IPS DF 4.7 (cell line): ENCODE results near the gene CCDC17.

Experiments
- DNase-seq: peaks from one replicate; pipeline ENCODE4 v3.0.0-alpha.2; 2013; ENCODE audit warnings: low spot score; ENCODE audit errors: extremely low read depth

The CCDC17 gene

GRCh38 chr1:45623972-45624371 lies at the start of gene CCDC17:
Gene CCDC17, minus strand, starts transcription at chr1:45624054. Its CDS starts 145 bp downstream, at chr1:45623909.
- no peak for DNase-seq

GRCh38 chr1:45669859-45670655 lies 46.2 kb upstream of the CCDC17 start:
- no peak for DNase-seq

DNA sequence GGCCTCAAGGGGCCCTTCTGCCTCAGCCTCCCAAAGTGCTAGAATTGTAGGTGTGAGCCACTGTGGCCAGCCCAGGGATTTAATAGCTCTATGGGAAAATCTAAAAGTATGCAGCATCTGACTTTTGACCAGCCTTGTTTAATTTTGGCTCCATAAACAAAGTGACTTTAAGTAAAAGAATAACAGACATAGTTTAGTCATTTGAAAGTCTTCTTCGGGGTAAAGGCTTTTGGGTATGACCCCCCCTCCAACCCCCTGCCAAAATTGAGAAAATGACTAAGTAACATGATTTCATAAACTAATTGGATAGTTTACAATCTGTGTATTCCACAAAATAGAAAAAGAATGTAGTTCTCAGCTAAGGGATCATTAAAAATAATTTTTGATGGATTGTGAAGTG lies 45.5 kb upstream of the CCDC17 start:
- no peak for DNase-seq

DNA sequence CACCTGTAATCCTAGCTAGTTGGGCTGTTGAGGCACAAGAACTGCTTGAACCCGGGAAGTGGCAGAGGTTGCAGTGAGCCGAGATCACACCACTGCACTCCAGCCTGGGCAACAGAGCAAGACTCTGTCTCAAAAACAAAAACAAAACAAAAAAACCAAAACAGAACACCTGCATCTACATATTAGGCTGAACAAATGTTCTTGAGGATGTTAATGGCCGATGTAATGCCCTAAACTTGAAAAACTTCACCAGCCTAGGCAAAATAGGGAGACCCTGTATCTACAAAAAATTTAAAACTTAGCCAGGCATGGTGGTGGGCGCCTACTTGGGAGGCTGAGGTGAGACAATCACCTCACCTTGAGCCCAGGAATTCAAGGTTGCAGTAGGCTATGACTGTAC lies 44.7 kb upstream of the CCDC17 start:
- no peak for DNase-seq

- no peak for DNase-seq
These were observed 43.7 kb upstream of the CCDC17 start for GRCh38 chr1:45667321-45668111.

GRCh38 chr1:45666836-45667235 lies 43.0 kb upstream of the CCDC17 start:
- no peak for DNase-seq

DNA sequence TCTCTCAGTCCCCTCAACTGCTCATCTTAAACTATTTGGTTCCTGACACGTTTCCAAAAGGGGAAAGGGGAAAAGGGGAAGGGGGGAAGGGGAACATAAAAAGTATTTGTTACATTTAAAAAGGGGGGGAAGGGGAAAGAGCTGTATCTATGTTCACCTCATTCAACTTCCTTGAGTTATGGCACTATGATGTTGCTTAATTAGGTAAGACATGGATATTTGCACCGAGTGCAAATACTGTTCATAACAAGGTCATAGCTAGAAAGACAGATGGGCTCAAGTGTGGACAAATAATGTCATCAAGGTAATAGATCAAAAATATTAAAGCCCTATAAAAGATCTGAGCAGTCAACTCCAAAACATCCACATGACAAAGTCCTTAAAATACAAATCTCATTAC lies 36.5 kb upstream of the CCDC17 start:
- no peak for DNase-seq

DNA sequence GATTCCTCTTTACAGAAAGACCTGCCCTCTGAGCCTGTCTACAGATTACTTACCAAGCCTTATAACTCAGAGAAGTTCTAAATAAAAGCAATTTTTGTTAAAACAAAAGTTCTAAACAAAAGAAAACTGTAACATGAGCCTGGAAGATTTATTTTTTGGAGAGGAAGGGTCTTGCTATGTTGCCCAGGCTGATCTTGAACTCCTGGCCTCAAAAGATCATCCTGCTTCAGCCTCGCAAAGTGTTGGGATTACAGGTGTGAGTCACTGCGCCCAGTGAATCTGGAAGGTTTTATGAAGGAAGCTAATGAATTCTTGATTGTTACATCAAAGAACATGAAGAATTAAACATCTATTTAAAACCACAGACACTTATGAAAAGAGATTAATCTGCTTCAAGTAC lies 35.4 kb upstream of the CCDC17 start:
- no peak for DNase-seq

- DNase-seq: no peak
These were observed 34.3 kb upstream of the CCDC17 start for GRCh38 chr1:45658171-45658570.

DNA sequence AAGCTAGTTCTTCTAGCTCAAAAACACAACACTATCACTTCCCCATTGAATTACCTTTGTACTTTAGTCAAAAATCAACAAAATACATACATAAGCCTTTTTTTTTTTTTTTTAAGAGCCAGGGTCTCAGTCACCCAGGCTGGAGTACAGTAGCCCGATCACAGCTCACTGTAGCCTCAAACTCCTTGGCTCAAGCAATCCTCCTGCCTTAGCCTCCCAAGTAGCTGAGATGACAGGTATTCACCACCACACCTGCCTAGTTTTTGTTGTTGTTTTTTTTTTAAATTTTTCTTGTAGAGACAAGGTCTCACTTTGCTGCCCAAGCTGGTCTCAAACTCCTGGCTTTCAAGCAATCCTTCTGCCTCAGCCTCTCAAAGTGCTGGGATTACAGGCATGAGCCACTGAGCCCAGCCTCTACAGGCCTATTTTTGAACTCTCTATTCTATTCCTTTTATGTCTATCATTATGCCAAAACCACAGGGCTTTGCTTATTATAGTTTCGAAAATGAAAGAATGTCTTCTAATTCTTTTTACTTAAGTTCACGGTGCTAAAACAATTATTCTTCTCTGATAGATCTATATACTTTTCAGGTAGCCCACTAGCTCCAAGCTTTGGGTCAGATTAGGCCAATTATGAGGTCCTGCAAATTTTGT lies 32.8 kb upstream of the CCDC17 start:
- no peak for DNase-seq

DNA sequence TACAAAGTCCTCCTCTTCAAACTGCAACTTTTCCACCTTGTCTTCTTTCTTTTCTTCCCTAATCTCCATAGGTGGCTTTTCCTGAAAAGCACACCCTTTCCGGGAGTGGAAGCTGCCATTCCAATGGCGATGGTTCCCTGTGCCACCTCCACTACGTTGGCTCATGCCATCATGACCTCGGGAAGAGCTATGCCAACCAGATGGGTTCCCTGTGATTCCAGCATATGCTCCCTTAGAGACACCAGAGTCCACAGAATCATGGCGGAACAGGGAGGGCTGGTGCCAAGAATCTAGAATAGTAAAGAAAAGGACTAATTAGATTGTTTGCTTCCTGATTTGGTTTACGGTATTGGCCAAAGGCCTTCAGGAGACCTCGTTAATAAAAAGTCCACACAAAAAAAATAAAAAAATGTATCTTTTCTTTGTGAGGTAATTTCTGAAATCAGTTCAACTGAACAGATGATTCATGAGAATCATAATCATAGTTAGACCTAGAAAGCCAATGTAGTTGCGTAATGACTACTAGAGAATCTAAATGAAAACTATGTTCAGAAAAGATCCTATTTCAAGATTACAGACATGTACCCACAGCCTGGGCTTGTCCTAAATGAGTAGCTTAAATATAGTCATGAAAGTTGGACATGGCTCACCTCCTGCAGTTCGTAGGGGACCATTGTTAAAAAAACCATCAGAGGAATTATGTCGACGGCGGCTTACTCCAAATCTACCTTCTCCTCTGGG lies 30.9 kb upstream of the CCDC17 start:
- no peak for DNase-seq

DNA sequence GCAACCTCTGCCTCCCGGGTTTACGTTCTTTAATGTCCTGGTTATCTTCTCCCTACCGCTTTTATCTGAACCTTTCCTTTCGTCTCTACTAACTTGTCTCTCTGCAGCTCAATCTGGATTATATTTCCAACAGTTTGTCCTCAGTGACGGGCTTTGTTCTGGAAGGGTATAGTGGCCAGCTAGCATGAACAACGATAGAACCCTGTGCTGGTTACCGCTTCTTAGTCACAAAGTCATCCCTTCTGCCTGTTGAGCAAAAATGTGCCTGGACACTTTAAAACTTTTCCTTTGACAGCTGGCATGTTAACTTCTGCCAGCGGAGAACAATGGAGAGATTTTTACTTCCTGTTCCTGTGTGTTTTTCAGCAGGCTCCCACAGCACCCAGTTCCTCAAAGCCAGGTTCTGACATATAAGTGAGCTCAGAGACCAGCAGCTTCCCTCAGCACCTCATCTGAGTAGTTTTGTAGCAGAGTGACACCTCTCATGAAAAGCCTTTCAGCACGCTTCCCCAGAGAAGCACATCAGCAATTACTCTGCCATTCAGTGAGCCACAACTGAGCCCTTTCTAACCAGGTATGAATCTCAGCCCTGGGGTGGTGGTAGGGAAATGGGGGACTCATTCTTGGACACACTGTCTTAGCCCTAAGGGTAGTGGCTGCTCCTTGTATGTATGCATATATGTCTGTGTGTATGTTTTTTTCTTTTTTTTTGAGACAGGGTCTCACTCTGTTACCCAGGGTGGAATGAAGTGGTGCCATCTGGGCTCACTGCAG lies 23.6 kb upstream of the CCDC17 start:
- DNase-seq: no peak

DNA sequence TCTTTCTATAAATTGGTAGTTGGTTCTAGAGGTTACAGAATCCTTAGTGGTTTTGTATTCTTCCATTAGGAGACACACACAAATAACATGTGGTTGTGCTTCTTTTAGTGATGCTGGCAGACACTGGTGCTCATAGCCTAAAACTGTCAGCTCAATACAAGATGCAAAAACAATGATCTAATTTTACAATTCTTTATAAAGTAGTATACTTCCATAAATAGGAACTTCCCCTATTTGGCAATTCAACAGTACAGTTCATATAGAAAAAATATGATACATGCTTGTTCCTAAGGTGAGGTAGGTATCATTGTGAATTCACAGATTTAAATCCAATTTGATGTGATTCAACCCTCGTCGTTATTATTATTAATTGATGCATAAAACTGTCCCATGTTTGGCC lies 20.8 kb upstream of the CCDC17 start:
- no peak for DNase-seq

GRCh38 chr1:45643978-45644377 lies 20.1 kb upstream of the CCDC17 start:
- no peak for DNase-seq

DNA sequence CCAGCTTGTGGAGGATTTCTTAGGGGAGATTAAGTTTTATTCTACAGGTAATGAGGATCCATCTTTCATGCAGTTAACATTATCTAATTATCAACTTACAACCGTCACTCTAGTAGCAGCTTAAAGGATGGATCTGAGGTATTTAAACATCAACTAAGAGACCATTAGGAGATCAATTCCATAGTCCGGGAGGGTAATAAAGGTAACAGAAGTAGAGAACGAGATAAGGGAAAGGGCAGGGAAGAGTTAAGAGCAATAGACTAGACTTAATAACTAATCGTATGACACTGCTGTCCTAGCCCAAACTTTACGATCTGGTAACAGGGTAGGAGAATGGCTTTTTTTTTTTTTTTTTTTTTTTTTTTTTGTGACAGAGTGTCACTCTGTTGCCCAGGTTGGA lies 19.5 kb upstream of the CCDC17 start:
- no peak for DNase-seq

- DNase-seq: no peak
These were observed 16.4 kb upstream of the CCDC17 start for GRCh38 chr1:45640293-45640692.

DNA sequence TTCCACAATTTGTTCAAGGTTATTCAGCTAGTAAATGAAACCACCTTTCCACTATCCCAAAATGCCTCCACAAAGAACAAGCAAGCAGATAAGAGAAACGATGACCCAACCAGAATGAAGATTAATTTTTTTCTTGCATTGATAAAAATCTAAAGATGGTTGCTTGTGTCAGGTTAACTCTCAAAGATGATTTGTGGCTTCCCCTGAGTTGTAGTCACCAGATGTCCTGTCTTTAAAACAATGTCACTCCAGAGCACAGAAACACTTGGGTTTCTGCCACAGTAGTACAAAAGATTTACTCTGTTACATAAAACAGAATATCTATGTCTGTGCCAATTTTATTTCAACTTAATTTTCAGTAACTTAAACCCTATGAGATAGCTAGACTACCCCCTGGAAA lies 11.4 kb upstream of the CCDC17 start:
- no peak for DNase-seq

GRCh38 chr1:45630429-45630828 lies 6.6 kb upstream of the CCDC17 start:
- no peak for DNase-seq

DNA sequence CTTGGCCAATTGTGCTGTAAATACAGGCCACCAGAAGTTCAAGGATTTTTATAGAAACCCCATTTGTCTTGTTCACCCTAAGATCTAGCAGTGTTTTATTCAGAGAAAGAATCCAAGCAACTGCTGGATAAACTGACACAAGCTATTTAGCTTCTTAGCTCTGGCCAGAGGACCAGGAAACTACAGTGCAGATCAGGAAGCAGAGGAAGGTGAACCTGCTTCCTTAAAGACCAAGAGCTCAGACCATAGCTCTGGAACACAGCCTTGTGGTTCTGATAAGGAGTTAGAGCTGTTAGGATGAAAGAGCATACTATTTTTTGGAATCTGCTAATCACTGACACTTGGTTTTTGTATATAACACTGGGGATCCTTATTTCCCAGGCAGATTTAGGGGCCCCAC lies 5.2 kb upstream of the CCDC17 start:
- no peak for DNase-seq

DNA sequence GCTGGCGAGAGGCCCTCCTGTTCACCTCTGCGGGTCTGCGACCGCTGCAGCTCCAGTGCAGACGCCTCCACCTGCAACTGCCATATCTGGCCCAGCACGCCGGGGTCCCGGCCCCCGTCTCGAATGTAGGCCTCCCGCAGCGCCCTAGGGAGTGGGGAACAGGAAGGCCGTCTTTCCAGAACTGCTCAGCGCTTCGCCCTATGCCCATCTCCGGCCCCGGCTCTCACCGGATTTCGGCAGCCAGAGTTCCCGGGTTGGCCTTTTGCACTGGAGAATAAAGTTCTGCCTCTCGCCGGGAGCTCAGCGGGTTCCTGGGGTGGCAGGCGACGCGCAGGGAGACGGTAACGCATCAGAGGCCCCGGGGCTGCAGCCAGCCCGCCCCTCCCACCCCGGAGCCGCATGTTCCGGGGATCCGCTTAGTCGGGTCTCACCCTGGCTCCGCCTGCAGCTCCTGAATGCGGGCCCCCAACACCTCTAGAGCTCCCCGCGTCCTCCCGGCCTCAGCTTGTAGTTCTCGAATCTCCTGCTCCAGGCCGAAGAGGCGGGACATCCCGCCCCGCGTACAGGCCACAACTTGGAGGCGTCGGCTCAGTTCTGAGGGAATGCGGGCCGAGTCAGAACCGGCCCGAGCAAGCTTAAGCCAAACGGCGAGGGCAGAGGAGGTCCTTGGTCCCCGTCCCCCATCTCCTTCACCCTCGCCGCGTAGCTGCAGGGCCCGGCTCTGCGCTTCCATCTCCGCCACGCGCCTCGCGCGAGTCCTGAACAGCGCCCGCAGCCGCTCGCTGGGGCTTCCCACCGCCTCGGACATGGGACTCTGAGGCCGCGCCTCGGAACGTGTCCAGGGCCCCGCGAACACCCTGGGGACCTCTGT lies 1.1 kb downstream of the CCDC17 start:
- no peak for DNase-seq
